BJ (cell line): ENCODE measurements around the gene TCF4. TPM values are rescaled to one million over a fixed set of nuclear protein-coding genes. Genes with fewer than 3 reads are reported as not detected.

Experiments used
- CTCF ChIA-PET: fragments of 350-600 bp; formaldehyde crosslinking; extraction: SDS; loops from one replicate; lab custom pipeline; 2021; ENCODE audit warnings: antibody characterized with exemption, inconsistent platforms; lab: Yijun Ruan, JAX
- POLR2A ChIA-PET: fragments of 300-600 bp; sonication (Branson Sonifier 250); formaldehyde crosslinking; extraction: SDS; loops from one replicate; lab custom pipeline; 2021; ENCODE audit warnings: antibody characterized with exemption; lab: Charles Lee
- DNase-seq: peaks from one replicate; pipeline ENCODE4 v3.0.0-alpha.2; 2011; ENCODE audit warnings: low read depth
- H3K27me3 ChIP-seq: 2 replicates; pipeline ENCODE4 v1.6.0; 2011; ENCODE audit warnings: low read length; ENCODE audit not compliant: control insufficient read depth, insufficient read depth
- H3K36me3 ChIP-seq: 2 replicates; pipeline ENCODE4 v1.5.1; 2011; ENCODE audit warnings: low read length; ENCODE audit not compliant: control insufficient read depth, insufficient read depth
- H3K4me3 ChIP-seq: 2 replicates; pipeline ENCODE4 v1.5.1; 2011; ENCODE audit warnings: low read depth, mild to moderate bottlenecking, control low read depth, low read length
- polyA plus RNA-seq: library from polyadenylated mRNA; depleted of rRNA; stranded (reverse); fragments of >200 nt; gene quantifications from 2 replicates; pipeline ENCODE4 v1.2.3, GENCODE V29; 2011
- TF ChIP-seq, protein P1 (sequence below): IDR thresholded peaks from 2 replicates; pipeline ENCODE4 v1.5.1; 2011; ENCODE audit warnings: low read depth, mild to moderate bottlenecking, control low read depth, inconsistent platforms, low read length, moderate library complexity; ENCODE audit not compliant: insufficient read depth

Gene TCF4
- polyA plus RNA-seq, 1 experiment, result 65.8 TPM

- DNase-seq, result no peak
- no peaks in the 10 kb centered on the region for H3K27me3 ChIP-seq
- ChIA-PET POLR2A (no interaction called here), CTCF (no interaction called here)
- TF ChIP-seq, protein P1, sequence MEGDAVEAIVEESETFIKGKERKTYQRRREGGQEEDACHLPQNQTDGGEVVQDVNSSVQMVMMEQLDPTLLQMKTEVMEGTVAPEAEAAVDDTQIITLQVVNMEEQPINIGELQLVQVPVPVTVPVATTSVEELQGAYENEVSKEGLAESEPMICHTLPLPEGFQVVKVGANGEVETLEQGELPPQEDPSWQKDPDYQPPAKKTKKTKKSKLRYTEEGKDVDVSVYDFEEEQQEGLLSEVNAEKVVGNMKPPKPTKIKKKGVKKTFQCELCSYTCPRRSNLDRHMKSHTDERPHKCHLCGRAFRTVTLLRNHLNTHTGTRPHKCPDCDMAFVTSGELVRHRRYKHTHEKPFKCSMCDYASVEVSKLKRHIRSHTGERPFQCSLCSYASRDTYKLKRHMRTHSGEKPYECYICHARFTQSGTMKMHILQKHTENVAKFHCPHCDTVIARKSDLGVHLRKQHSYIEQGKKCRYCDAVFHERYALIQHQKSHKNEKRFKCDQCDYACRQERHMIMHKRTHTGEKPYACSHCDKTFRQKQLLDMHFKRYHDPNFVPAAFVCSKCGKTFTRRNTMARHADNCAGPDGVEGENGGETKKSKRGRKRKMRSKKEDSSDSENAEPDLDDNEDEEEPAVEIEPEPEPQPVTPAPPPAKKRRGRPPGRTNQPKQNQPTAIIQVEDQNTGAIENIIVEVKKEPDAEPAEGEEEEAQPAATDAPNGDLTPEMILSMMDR, result no peak
- H3K36me3 ChIP-seq, result no peaks in the 10 kb centered on the region; the same call in 1 of the 2 replicates
- H3K4me3 ChIP-seq, result no peak overlapping the region
These were observed 304.7 kb downstream of the TCF4 start for GRCh38 chr18:55283309-55283708.

- no peak overlapping the region for H3K4me3 ChIP-seq
- H3K27me3 ChIP-seq, result no peaks in the 10 kb centered on the region
- no peak for DNase-seq
- TF ChIP-seq, protein P1, result no peak
- POLR2A ChIA-PET, result no interaction called here
- CTCF ChIA-PET, result no interaction called here
- H3K36me3 ChIP-seq, result no peaks in the 10 kb centered on the region; the same call in 1 of the 2 replicates
These were observed 307.5 kb downstream of the TCF4 start for GRCh38 chr18:55280503-55280902.

GRCh38 chr18:55275039-55275901 is 312.7 kb downstream of the TCF4 start:
- Histone ChIP-seq H3K27me3 (no peaks in the 10 kb centered on the region), H3K4me3 (no peak overlapping the region), H3K36me3 (peaks cover 2% of the 10 kb centered on the region; the same call in 1 of the 2 replicates)
- ChIA-PET POLR2A (interaction anchor here (0.6 kb wide), 2 partner anchors 25 to 155 kb away, joined by 3 to 5 read pairs; no protein-coding TSS in a partner anchor), CTCF (interaction anchor here (0.5 to 3.8 kb wide), 6 partner anchors 12 to 118 kb away, joined by 3 to 16 read pairs (median 3); no protein-coding TSS in a partner anchor)
- TF ChIP-seq, protein P1, result no peak; the same call in none of the 2 replicates
- no peak for DNase-seq

- ChIA-PET CTCF (interaction anchor here (0.8 to 1.2 kb wide), 2 partner anchors 12 to 599 kb away, joined by 3 read pairs; no protein-coding TSS in a partner anchor), POLR2A (no interaction called here)
- no peak for DNase-seq
- no peaks in the 10 kb centered on the region for H3K27me3 ChIP-seq
- H3K36me3 ChIP-seq, result peaks cover 2% of the 10 kb centered on the region; the same call in 1 of the 2 replicates
- TF ChIP-seq, protein P1, result no peak
- H3K4me3 ChIP-seq, result no peak overlapping the region
These were observed 315.3 kb downstream of the TCF4 start for GRCh38 chr18:55272510-55273243.

- DNase-seq, result no peak
- TF ChIP-seq, protein P1, result no peak
- no peak overlapping the region for H3K4me3 ChIP-seq
- H3K27me3 ChIP-seq, result no peaks in the 10 kb centered on the region
- CTCF ChIA-PET, result interaction anchor here (1.4 to 2.4 kb wide), 2 partner anchors 17 to 35 kb away, joined by 3 to 8 read pairs; no protein-coding TSS in a partner anchor
- H3K36me3 ChIP-seq, result peaks cover 4% of the 10 kb centered on the region
- POLR2A ChIA-PET, result no interaction called here
These were observed 318.4 kb downstream of the TCF4 start for GRCh38 chr18:55269622-55270021.
